Activated CD4-positive, alpha-beta T cell treated with anti-CD3 and anti-CD28 coated beads, Interleukin-2, amount 50 U/mL, for 4 hours (primary cell): Measurements from ENCODE around the gene COPG1.

Experiments
- DNase-seq, 2 experiments: peaks; one replicate each; pipeline ENCODE4 v3.0.0-alpha.2; 2020

COPG1 gene

GRCh38 chr3:129282727-129283327 is 33.4 kb downstream of the COPG1 start:
- no peak for DNase-seq

GRCh38 chr3:129286081-129286480 is 36.7 kb downstream of the COPG1 start:
- no peak for DNase-seq

GRCh38 chr3:129288446-129288845 is 39.0 kb downstream of the COPG1 start:
- no peak for DNase-seq

- DNase-seq, result no peak
Measured at GRCh38 chr3:129289201-129289921, 40.0 kb downstream of the COPG1 start.

- no peak for DNase-seq
Measured at GRCh38 chr3:129291236-129291886, 42.0 kb downstream of the COPG1 start.

- DNase-seq, result no peak
Measured at GRCh38 chr3:129295286-129295685, 45.9 kb downstream of the COPG1 start.

GRCh38 chr3:129304146-129304961 is 54.9 kb downstream of the COPG1 start:
- no peak for DNase-seq

- no peak for DNase-seq
Measured at GRCh38 chr3:129304962-129305222, 55.5 kb downstream of the COPG1 start.

- DNase-seq, result no peak
Measured at GRCh38 chr3:129305592-129306091, 56.2 kb downstream of the COPG1 start.

- no peak for DNase-seq
Measured at GRCh38 chr3:129308636-129309035, 59.2 kb downstream of the COPG1 start.

- no peak for DNase-seq
Measured at GRCh38 chr3:129310111-129311011, 61.0 kb downstream of the COPG1 start.

GRCh38 chr3:129311054-129311902 is 61.9 kb downstream of the COPG1 start:
- DNase-seq, result no peak

GRCh38 chr3:129312021-129312639 is 62.7 kb downstream of the COPG1 start:
- no peak for DNase-seq

GRCh38 chr3:129312671-129313414 is 63.4 kb downstream of the COPG1 start:
- DNase-seq, result no peak

- no peak for DNase-seq
Measured at GRCh38 chr3:129313415-129313664, 63.9 kb downstream of the COPG1 start.

- no peak for DNase-seq
Measured at GRCh38 chr3:129313665-129314385, 64.4 kb downstream of the COPG1 start.

GRCh38 chr3:129314386-129315222 is 65.2 kb downstream of the COPG1 start:
- DNase-seq, result peak in 1 of 2 experiments; percentile 21

GRCh38 chr3:129315223-129315997 is 66.0 kb downstream of the COPG1 start:
- DNase-seq, result no peak
